Endodermal cell (in vitro differentiated cells): ENCODE measurements around the gene SLC35E2B. TPM values are rescaled to one million over a fixed set of nuclear protein-coding genes. Genes with fewer than 3 reads are reported as not detected.

Experiments
- DNase-seq: peaks from one replicate; pipeline ENCODE4 v3.0.0-alpha.2; 2017
- H3K27ac ChIP-seq: 2 replicates; pipeline ENCODE4 v1.5.1; 2013; ENCODE audit warnings: mild to moderate bottlenecking, low read depth, low read length, moderate library complexity
- H3K27me3 ChIP-seq: 2 replicates; pipeline ENCODE4 v1.6.1; 2013; ENCODE audit warnings: mild to moderate bottlenecking, low read length, moderate library complexity; ENCODE audit not compliant: insufficient read depth, control insufficient read depth, poor library complexity, severe bottlenecking
- H3K36me3 ChIP-seq: 2 replicates; pipeline ENCODE4 v1.7.0; 2013; ENCODE audit warnings: mild to moderate bottlenecking, low read length, moderate library complexity; ENCODE audit not compliant: control insufficient read depth, insufficient read depth
- H3K4me1 ChIP-seq: one replicate; pipeline ENCODE4 v1.7.0; 2013; ENCODE audit warnings: low read length; ENCODE audit not compliant: control insufficient read depth, insufficient read depth
- H3K4me3 ChIP-seq: 2 replicates; pipeline ENCODE4 v1.5.1; 2013; ENCODE audit warnings: mild to moderate bottlenecking, low read length, moderate library complexity
- H3K9ac ChIP-seq: 2 replicates; pipeline ENCODE4 v1.6.1; 2013; ENCODE audit warnings: mild to moderate bottlenecking, low read length, moderate library complexity; ENCODE audit not compliant: poor library complexity, severe bottlenecking; ENCODE audit errors: extremely low read depth
- H3K9me3 ChIP-seq: 2 replicates; pipeline ENCODE4 v1.6.1; 2013; ENCODE audit warnings: mild to moderate bottlenecking, low read length, moderate library complexity; ENCODE audit not compliant: control insufficient read depth
- H3K27ac Mint-ChIP-seq: 2 replicates; pipeline ENCODE4 v1.8.0; 2020; ENCODE audit warnings: mixed read lengths
- H3K27me3 Mint-ChIP-seq: 2 replicates; pipeline ENCODE4 v1.8.0; 2021; ENCODE audit warnings: mild to moderate bottlenecking, mixed read lengths; ENCODE audit not compliant: insufficient read depth
- H3K36me3 Mint-ChIP-seq: 2 replicates; pipeline ENCODE4 v1.8.0; 2020; ENCODE audit warnings: low read depth, mixed read lengths
- H3K4me1 Mint-ChIP-seq: 2 replicates; pipeline ENCODE4 v1.8.0; 2020; ENCODE audit warnings: mixed read lengths
- H3K4me3 Mint-ChIP-seq: 2 replicates; pipeline ENCODE4 v1.8.0; 2020; ENCODE audit warnings: mild to moderate bottlenecking, moderate library complexity, mixed read lengths
- H3K9me3 Mint-ChIP-seq: 2 replicates; pipeline ENCODE4 v1.8.0; 2020; ENCODE audit warnings: mild to moderate bottlenecking, mixed read lengths
- WGBS, 2 experiments: methylation state at CpG; one replicate each; pipeline versions ENCODE4 v1.1.5 to v1.1.7; 2013; ENCODE audit warnings: missing lambda C conversion rate in 2 of 2, mixed read lengths in 1 of 2; ENCODE audit not compliant: insufficient coverage in 1 of 2, insufficient read length in 1 of 2; 5-methylcytosine and 5-hydroxymethylcytosine counted together
- total RNA-seq, 2 donors: library from RNA; stranded (reverse); fragmentation: NEBNext Ultra II Directional in 1 of 2; extraction: Animal tissue kit (Norgen Biotek cat#: 25700) in 1 of 2; gene quantifications; 2 replicates in 1 of 2; 3 replicates in 1 of 2; pipeline ENCODE4 v1.2.1, GENCODE V29; 2021
- TF ChIP-seq, protein P1 (sequence below): fragments of 200-600 bp; sonication (generic); conservative IDR thresholded peaks from 2 replicates; pipeline ENCODE4 v1.5.0; 2021; ENCODE audit warnings: antibody characterized with exemption, mild to moderate bottlenecking

The SLC35E2B gene
- total RNA-seq, 2 donors from 2014 or later: 51.2 to 56.9 TPM

DNA sequence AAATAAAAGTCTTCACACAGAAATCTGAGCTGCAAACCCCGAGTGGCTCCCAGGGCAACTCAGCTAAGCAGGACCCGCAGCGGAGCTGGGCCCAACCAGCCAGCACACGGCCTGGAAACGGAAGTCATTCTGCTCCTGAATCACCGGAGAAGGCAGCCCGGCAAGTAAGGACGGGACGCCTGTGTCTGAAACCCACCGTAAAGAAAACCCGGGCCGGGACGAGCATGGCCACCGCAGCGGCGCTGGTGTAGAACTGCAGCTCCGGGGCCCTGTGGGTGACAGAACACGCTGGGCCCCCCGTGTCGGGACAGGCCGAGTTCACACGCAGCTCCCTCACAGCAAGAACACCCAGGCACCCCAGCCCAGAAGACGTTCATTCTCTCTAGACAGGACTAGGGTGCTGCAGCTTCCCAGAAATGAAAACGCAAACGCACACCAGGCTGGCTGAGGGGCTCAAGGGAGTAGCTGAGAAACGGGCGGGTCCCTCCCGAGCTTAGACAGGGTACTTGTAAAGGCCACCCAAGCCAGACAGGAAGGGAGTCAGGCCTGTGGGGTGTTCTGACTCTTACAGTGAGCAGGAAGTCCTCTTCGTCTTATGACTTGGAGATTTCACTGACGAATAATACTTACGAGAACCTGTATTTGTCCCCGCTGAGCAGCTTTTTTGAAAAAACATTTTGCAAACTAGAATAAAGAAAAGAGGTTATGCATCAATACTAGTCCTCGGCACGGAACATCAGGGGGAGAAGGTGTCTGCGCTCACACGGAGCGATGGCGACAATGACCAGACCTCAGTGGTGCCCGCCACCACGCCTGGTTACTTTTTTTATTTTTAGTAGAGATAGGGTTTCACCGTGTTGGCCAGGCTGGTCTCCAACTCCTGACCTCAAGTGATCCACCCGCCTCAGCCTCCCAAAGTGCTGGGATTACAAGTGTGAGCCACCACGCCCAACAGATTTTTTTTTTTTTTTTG is 22.8 kb downstream of the SLC35E2B start:
- no peaks in the 10 kb centered on the region for H3K27me3 ChIP-seq
- TF ChIP-seq, protein P1, sequence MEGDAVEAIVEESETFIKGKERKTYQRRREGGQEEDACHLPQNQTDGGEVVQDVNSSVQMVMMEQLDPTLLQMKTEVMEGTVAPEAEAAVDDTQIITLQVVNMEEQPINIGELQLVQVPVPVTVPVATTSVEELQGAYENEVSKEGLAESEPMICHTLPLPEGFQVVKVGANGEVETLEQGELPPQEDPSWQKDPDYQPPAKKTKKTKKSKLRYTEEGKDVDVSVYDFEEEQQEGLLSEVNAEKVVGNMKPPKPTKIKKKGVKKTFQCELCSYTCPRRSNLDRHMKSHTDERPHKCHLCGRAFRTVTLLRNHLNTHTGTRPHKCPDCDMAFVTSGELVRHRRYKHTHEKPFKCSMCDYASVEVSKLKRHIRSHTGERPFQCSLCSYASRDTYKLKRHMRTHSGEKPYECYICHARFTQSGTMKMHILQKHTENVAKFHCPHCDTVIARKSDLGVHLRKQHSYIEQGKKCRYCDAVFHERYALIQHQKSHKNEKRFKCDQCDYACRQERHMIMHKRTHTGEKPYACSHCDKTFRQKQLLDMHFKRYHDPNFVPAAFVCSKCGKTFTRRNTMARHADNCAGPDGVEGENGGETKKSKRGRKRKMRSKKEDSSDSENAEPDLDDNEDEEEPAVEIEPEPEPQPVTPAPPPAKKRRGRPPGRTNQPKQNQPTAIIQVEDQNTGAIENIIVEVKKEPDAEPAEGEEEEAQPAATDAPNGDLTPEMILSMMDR: no peak
- H3K9me3 ChIP-seq: no peaks in the 10 kb centered on the region
- no peak overlapping the region for H3K9ac ChIP-seq
- no peaks in the 10 kb centered on the region for H3K4me1 Mint-ChIP-seq
- H3K27ac ChIP-seq: no peak overlapping the region
- peaks cover 51% of the 10 kb centered on the region for H3K36me3 ChIP-seq
- H3K4me1 ChIP-seq: no peaks in the 10 kb centered on the region
- H3K4me3 Mint-ChIP-seq: no peak overlapping the region
- no peak for DNase-seq
- 93 to 98% methylated on average over 34 to 43 of the region's 43 CpGs for WGBS, 2 experiments
- no peaks in the 10 kb centered on the region for H3K27me3 Mint-ChIP-seq
- no peak overlapping the region for H3K27ac Mint-ChIP-seq
- H3K9me3 Mint-ChIP-seq: no peaks in the 10 kb centered on the region
- H3K4me3 ChIP-seq: no peak overlapping the region
- H3K36me3 Mint-ChIP-seq: peaks cover 51% of the 10 kb centered on the region

DNA sequence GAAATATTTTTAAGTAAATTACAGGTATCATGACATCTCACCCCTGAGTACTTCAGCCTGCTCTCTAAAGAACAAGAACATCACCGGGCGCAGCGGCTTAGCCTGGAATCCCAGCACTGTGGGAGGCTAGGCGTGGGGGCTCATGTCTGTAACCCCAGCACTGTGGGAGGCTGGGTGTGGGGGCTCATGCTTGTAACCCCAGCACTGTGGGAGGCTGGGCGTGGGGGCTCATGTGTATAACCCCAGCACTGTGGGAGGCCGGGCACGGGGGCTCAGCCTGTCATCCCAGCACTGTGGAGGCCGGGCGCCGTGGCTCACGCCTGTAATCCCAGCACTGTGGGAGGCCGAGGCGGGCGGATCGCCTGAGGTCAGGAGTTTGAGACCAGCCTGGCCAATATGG is 26.1 kb downstream of the SLC35E2B start:
- no peaks in the 10 kb centered on the region for H3K9me3 ChIP-seq
- no peaks in the 10 kb centered on the region for H3K4me1 ChIP-seq
- Mint-ChIP-seq H3K9me3 (no peaks in the 10 kb centered on the region), H3K27ac (no peak overlapping the region), H3K4me1 (no peaks in the 10 kb centered on the region), H3K4me3 (no peak overlapping the region), H3K27me3 (no peaks in the 10 kb centered on the region), H3K36me3 (peaks cover 43% of the 10 kb centered on the region)
- no peak overlapping the region for H3K4me3 ChIP-seq
- H3K9ac ChIP-seq: no peak overlapping the region
- H3K36me3 ChIP-seq: peaks cover 36% of the 10 kb centered on the region
- TF ChIP-seq, protein P1: no peak
- H3K27ac ChIP-seq: no peak overlapping the region
- no peak for DNase-seq
- 94 to 99% methylated on average over 10 to 15 of the region's 15 CpGs for WGBS, 2 experiments
- no peaks in the 10 kb centered on the region for H3K27me3 ChIP-seq

- Mint-ChIP-seq H3K9me3 (no peaks in the 10 kb centered on the region), H3K4me3 (no peak overlapping the region), H3K27ac (peak overlapping the region; percentile 61), H3K4me1 (no peaks in the 10 kb centered on the region), H3K27me3 (no peaks in the 10 kb centered on the region), H3K36me3 (peaks cover 36% of the 10 kb centered on the region)
- Histone ChIP-seq H3K27ac (no peak overlapping the region), H3K9ac (no peak overlapping the region), H3K4me3 (no peak overlapping the region), H3K4me1 (no peaks in the 10 kb centered on the region), H3K36me3 (peaks cover 30% of the 10 kb centered on the region), H3K9me3 (no peaks in the 10 kb centered on the region), H3K27me3 (no peaks in the 10 kb centered on the region)
- TF ChIP-seq, protein P1: peak; percentile 79
- peak; percentile 90 for DNase-seq
- 96% methylated on average over 21 to 25 of the region's 25 CpGs for WGBS, 2 experiments
These were observed 26.8 kb downstream of the SLC35E2B start for GRCh38 chr1:1665815-1666251.
